Measurements from ENCODE around the gene FAM13A. TPM values are rescaled to one million over a fixed set of nuclear protein-coding genes. Genes with fewer than 3 reads are reported as not detected.

FAM13A gene
- total RNA-seq, 2 experiments from 2014 or later: 1.4 to 1.6 TPM

DNA sequence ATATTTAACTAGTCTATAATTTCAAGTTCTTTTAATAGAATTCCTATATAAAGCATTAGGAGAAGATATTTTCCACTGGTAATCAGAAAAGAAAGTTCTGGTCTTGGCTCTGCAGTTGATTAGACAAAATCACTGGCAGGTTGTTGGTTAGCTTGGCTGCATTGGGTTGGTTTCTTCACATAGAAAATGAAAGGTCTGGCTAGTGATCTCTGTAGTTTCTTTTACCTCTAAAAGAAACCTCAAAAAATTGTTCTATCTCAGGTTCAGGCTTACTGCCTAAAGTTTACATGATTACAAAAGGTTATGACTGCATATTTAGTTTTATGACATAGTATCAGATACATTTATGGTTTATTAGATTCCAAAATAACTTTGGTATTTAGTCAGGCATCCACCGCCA is 263.5 kb downstream of the FAM13A start:
- no peak overlapping the region for H3K4me3 Mint-ChIP-seq
- CTCF ChIA-PET: interaction anchor here (0.6 to 1.7 kb wide), 2 partner anchors 104 to 254 kb away, joined by 3 to 4 read pairs; no protein-coding TSS in a partner anchor
- H3K27ac Mint-ChIP-seq: no peak overlapping the region
- H3K36me3 Mint-ChIP-seq (ENCODE audit: low read depth): peaks cover 8% of the 10 kb centered on the region
- no peaks in the 10 kb centered on the region for H3K27me3 Mint-ChIP-seq (ENCODE audit: low read depth)
- intact Hi-C loops (cut with micrococcal nuclease): loop anchor here (1.0 to 2.0 kb wide), 5 partner anchors 10 to 267 kb away; no protein-coding TSS in a partner anchor
- no peaks in the 10 kb centered on the region for H3K9me3 Mint-ChIP-seq
- peak; percentile 15 for DNase-seq
- H3K4me1 Mint-ChIP-seq (ENCODE audit: low read depth): peaks cover 22% of the 10 kb centered on the region

DNA sequence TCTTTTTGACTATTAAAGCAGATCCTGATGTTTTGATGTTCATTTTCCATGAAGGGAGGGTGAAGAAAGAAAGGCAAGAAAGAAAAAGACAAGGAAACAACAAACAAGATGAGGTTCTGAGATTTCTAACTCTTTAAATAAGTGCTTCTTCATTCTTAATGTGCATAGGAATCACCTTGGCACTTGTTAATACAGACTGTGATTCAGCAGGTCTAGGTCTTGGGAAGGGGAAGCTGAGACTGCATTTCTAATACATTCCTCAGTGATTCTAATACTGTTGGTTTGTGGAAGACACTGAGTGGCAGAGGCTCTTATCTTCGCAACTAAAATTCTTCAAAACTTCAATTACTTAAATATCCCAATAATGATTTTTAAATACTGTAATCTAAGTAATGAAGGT is 264.2 kb downstream of the FAM13A start:
- intact Hi-C loops (cut with micrococcal nuclease): loop anchor here (1.0 to 2.0 kb wide), 6 partner anchors 10 to 266 kb away; no protein-coding TSS in a partner anchor
- Mint-ChIP-seq H3K27me3 (ENCODE audit: low read depth) (no peaks in the 10 kb centered on the region), H3K27ac (no peak overlapping the region), H3K4me1 (ENCODE audit: low read depth) (peaks cover 20% of the 10 kb centered on the region), H3K4me3 (no peak overlapping the region), H3K9me3 (no peaks in the 10 kb centered on the region), H3K36me3 (ENCODE audit: low read depth) (peaks cover 10% of the 10 kb centered on the region)
- no peak for DNase-seq
- CTCF ChIA-PET: interaction anchor here (0.6 kb wide), 1 partner anchor 103 kb away, joined by 3 read pairs; no protein-coding TSS in a partner anchor

DNA sequence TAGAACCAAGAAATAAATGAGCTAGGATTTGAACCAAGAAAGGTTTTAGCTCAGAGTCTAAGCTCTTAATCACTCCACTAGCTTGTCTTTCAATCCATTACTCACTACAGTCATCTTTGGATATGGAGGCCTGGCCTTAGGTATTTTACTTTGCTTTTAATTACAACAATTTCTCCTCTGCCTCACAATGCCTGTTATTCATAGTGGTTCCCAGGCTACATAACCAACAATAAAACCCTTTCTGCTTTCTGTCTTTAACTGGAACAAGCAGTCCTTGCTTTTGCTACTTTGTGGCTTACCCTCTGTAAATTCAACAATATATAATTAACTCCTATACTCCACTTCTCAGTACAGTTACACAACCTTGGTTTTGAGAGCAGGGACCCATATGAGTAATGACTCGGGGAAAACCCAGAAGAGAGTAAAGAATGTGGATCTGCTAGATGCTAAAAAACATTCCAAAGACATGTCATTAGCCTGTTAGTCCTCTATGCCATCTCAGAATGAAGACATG is 264.7 kb downstream of the FAM13A start:
- H3K27me3 Mint-ChIP-seq (ENCODE audit: low read depth): no peaks in the 10 kb centered on the region
- no peaks in the 10 kb centered on the region for H3K9me3 Mint-ChIP-seq
- no peak overlapping the region for H3K4me3 Mint-ChIP-seq
- peak; percentile 23 for DNase-seq
- CTCF ChIA-PET: interaction anchor here (0.8 to 1.5 kb wide), 7 partner anchors 9 to 253 kb away, joined by 3 to 13 read pairs (median 3); no protein-coding TSS in a partner anchor
- peaks cover 9% of the 10 kb centered on the region for H3K36me3 Mint-ChIP-seq (ENCODE audit: low read depth)
- H3K27ac Mint-ChIP-seq: peak overlapping the region; percentile 25
- intact Hi-C loops (cut with micrococcal nuclease): loop anchor here (1.0 to 2.0 kb wide), 5 partner anchors 56 to 266 kb away; no protein-coding TSS in a partner anchor
- H3K4me1 Mint-ChIP-seq (ENCODE audit: low read depth): peaks cover 19% of the 10 kb centered on the region

DNA sequence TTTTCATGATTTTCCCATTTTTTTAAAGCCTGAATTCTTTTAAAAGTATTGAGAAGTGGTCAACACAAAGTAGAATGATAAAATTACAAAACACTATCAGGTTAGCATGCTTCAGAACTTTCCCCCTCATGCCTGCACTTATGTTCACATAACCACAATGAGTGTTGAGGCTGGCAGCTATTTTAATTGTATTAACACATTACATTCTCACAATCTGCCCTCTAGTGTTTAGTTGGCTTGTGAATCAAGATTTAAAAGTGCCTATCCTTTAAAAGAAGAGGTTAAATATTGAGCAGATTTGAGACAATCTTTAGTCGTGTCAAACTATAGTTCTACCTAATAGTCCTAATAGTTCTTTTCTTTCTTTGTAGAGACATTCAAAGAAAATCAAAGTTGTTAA is 265.7 kb downstream of the FAM13A start:
- H3K9me3 Mint-ChIP-seq: no peaks in the 10 kb centered on the region
- H3K36me3 Mint-ChIP-seq (ENCODE audit: low read depth): peaks cover 9% of the 10 kb centered on the region
- H3K4me1 Mint-ChIP-seq (ENCODE audit: low read depth): peaks cover 19% of the 10 kb centered on the region
- intact Hi-C loops (cut with micrococcal nuclease): loop anchor here (1.0 kb wide), 2 partner anchors 118 to 252 kb away; no protein-coding TSS in a partner anchor
- H3K27ac Mint-ChIP-seq: no peak overlapping the region
- no peaks in the 10 kb centered on the region for H3K27me3 Mint-ChIP-seq (ENCODE audit: low read depth)
- no peak for DNase-seq
- no peak overlapping the region for H3K4me3 Mint-ChIP-seq
- CTCF ChIA-PET: interaction anchor here (0.7 to 1.5 kb wide), 6 partner anchors 21 to 252 kb away, joined by 3 to 6 read pairs (median 3); no protein-coding TSS in a partner anchor

DNA sequence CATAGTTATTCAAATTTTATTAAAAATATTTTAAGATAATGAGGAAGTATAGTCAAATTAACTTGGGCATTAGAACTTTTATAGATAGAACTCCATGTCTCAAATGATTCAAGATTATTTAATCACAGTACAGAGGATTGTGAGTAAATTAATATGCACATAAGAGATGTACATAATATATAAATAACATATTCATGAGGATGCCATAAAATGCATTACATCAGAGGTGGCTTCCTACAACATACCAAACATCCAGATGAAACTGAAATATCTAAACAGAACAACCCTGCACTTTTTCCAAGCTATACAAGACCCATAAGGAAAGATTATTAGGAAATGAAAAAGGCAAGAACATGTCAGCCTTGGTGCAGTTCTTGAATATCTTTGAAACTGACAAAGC is 268.1 kb downstream of the FAM13A start:
- no peak overlapping the region for H3K27ac Mint-ChIP-seq
- intact Hi-C loops (cut with micrococcal nuclease): no loop called here
- CTCF ChIA-PET: interaction anchor here (0.6 to 1.2 kb wide), 3 partner anchors 13 to 203 kb away, joined by 3 to 4 read pairs (median 3); no protein-coding TSS in a partner anchor
- no peak overlapping the region for H3K4me3 Mint-ChIP-seq
- no peaks in the 10 kb centered on the region for H3K27me3 Mint-ChIP-seq (ENCODE audit: low read depth)
- H3K4me1 Mint-ChIP-seq (ENCODE audit: low read depth): peaks cover 19% of the 10 kb centered on the region
- no peaks in the 10 kb centered on the region for H3K9me3 Mint-ChIP-seq
- no peak for DNase-seq
- H3K36me3 Mint-ChIP-seq (ENCODE audit: low read depth): peaks cover 12% of the 10 kb centered on the region

DNA sequence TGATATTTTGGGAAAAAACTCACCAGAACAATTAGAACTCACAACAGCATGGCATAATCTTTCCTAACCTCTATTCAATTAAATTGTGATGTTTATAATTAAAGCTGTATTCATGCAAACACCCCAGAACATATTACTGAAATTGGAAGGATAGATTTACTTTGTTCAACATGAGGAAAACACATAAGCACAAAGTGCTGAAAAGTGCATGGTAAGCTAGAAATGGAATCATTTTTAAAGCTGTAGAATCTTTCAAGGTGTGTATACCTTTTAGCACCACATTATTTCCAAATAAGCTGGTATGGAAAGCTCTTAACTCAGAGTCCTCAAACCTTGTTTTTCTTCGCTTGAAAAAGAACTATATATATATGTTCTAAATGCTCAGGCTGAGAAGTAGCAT is 268.6 kb downstream of the FAM13A start:
- no peak overlapping the region for H3K4me3 Mint-ChIP-seq
- H3K4me1 Mint-ChIP-seq (ENCODE audit: low read depth): peaks cover 15% of the 10 kb centered on the region
- no peak overlapping the region for H3K27ac Mint-ChIP-seq
- DNase-seq: no peak
- H3K27me3 Mint-ChIP-seq (ENCODE audit: low read depth): no peaks in the 10 kb centered on the region
- H3K9me3 Mint-ChIP-seq: no peaks in the 10 kb centered on the region
- H3K36me3 Mint-ChIP-seq (ENCODE audit: low read depth): peaks cover 12% of the 10 kb centered on the region
- CTCF ChIA-PET: interaction anchor here (0.6 to 1.2 kb wide), 2 partner anchors 14 to 115 kb away, joined by 3 read pairs; no protein-coding TSS in a partner anchor
- intact Hi-C loops (cut with micrococcal nuclease): no loop called here

DNA sequence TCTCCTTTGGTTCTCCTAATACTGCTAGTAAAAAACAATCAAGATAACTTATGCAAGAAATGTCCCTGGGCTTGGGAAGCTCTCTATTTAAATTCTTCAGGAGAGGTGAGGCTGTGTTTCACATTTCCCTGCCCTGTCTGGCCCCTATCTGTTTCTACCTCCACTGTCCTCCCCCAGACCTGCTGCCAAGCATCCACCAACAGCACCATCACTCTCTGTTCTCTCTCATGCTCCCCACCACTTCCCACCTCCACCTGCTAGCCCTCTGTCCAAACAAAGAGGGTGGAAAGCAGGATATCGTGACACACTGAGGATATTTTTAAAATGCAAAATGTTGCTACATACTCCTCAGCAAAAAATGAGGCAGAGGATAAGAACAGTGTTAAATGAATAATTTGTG is 271.0 kb downstream of the FAM13A start:
- no peaks in the 10 kb centered on the region for H3K9me3 Mint-ChIP-seq
- no peaks in the 10 kb centered on the region for H3K4me1 Mint-ChIP-seq (ENCODE audit: low read depth)
- CTCF ChIA-PET: no interaction called here
- peaks cover 12% of the 10 kb centered on the region for H3K36me3 Mint-ChIP-seq (ENCODE audit: low read depth)
- H3K27ac Mint-ChIP-seq: no peak overlapping the region
- no peaks in the 10 kb centered on the region for H3K27me3 Mint-ChIP-seq (ENCODE audit: low read depth)
- intact Hi-C loops (cut with micrococcal nuclease): no loop called here
- H3K4me3 Mint-ChIP-seq: no peak overlapping the region
- no peak for DNase-seq

DNA sequence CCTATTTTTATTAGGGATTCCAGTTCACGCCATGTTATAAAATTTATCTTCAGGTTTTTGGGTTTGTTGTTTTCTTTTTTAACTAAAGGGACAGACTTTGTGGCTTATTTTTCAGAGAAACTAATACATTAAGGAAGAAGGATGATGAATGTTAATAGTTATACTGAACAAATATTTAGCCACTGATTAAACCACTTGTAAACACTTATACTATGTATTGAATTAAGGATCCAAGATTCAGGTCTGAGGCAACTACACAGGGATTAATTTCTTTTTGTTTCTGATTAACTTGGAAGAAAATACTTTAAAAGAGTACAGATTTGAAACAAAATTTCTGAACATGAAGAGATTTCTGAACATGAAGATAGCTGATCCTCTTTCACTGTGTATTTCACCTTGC is 276.6 kb downstream of the FAM13A start:
- CTCF ChIA-PET: interaction anchor here (0.6 kb wide), 1 partner anchor 17 kb away, joined by 4 read pairs; no protein-coding TSS in a partner anchor
- Mint-ChIP-seq H3K9me3 (no peaks in the 10 kb centered on the region), H3K4me3 (no peak overlapping the region), H3K4me1 (ENCODE audit: low read depth) (no peaks in the 10 kb centered on the region), H3K27me3 (ENCODE audit: low read depth) (no peaks in the 10 kb centered on the region), H3K36me3 (ENCODE audit: low read depth) (peaks cover 5% of the 10 kb centered on the region), H3K27ac (no peak overlapping the region)
- intact Hi-C loops (cut with micrococcal nuclease): no loop called here
- no peak for DNase-seq

DNA sequence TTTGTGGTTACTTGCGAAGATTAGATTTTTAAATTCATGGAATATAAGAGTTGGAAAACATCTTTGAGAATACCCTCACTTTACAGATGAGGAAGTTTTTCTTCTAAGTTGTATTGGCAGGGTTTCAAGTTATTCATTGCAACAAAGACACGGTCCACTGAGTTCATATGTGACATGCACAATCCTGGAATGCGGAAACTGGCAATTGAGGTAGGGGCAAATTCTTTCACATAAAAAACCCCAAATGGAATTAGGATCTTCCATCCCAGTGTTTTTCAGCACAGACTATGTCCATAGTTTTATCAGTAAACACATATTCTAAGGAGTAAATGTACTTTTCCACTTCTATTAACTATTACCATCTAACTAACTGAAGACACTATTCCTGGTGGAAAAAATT is 277.6 kb downstream of the FAM13A start:
- intact Hi-C loops (cut with micrococcal nuclease): no loop called here
- no peak overlapping the region for H3K4me3 Mint-ChIP-seq
- CTCF ChIA-PET: interaction anchor here (1.3 kb wide), 1 partner anchor 244 kb away, joined by 4 read pairs; no protein-coding TSS in a partner anchor
- H3K4me1 Mint-ChIP-seq (ENCODE audit: low read depth): no peaks in the 10 kb centered on the region
- no peak overlapping the region for H3K27ac Mint-ChIP-seq
- H3K36me3 Mint-ChIP-seq (ENCODE audit: low read depth): peaks cover 9% of the 10 kb centered on the region
- H3K27me3 Mint-ChIP-seq (ENCODE audit: low read depth): no peaks in the 10 kb centered on the region
- DNase-seq: no peak
- no peaks in the 10 kb centered on the region for H3K9me3 Mint-ChIP-seq

DNA sequence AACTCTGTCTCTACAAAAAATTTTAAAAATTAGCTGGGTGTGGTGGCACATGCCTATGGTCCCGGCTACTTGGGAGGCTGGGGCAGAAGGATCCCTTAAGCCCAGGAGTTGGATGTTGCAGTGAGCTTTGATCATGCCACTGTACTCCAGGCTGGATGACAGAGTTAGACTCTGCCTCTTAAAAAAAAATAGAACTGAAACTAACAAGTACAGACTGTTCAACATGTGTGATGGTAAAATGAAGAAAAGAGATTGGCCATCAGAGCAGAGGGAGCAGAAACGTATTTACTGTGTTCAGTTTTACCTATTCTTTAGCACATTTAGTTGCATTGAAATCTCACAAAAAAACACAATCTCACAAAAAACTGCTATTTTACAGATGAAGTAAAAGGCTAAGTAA is 281.5 kb downstream of the FAM13A start:
- intact Hi-C loops (cut with micrococcal nuclease): no loop called here
- Mint-ChIP-seq H3K4me3 (no peak overlapping the region), H3K27me3 (ENCODE audit: low read depth) (no peaks in the 10 kb centered on the region), H3K4me1 (ENCODE audit: low read depth) (no peaks in the 10 kb centered on the region), H3K9me3 (no peaks in the 10 kb centered on the region), H3K27ac (no peak overlapping the region), H3K36me3 (ENCODE audit: low read depth) (peaks cover 9% of the 10 kb centered on the region)
- DNase-seq: no peak
- CTCF ChIA-PET: no interaction called here

DNA sequence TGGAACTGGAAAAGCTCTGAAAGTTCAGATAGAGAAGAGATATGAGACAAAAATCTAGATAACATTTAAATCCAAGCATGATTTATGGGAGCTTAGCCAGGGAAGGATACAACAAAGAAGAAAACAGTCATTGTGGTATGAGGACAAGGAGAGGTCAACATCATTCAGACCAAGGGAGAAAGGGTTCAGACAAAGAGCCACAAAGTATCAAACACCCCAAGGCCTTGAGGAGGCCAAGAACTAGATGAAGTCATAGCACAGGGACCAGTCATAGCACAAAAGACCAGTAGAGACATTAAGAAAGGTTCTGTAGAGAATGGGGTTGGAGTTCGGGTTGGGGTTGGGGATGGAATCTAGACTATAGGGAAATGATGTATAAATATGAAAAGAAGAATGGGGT is 282.0 kb downstream of the FAM13A start:
- H3K27ac Mint-ChIP-seq: no peak overlapping the region
- no peaks in the 10 kb centered on the region for H3K27me3 Mint-ChIP-seq (ENCODE audit: low read depth)
- intact Hi-C loops (cut with micrococcal nuclease): no loop called here
- H3K36me3 Mint-ChIP-seq (ENCODE audit: low read depth): peaks cover 7% of the 10 kb centered on the region
- H3K4me3 Mint-ChIP-seq: no peak overlapping the region
- H3K4me1 Mint-ChIP-seq (ENCODE audit: low read depth): no peaks in the 10 kb centered on the region
- H3K9me3 Mint-ChIP-seq: no peaks in the 10 kb centered on the region
- no peak for DNase-seq
- CTCF ChIA-PET: no interaction called here

DNA sequence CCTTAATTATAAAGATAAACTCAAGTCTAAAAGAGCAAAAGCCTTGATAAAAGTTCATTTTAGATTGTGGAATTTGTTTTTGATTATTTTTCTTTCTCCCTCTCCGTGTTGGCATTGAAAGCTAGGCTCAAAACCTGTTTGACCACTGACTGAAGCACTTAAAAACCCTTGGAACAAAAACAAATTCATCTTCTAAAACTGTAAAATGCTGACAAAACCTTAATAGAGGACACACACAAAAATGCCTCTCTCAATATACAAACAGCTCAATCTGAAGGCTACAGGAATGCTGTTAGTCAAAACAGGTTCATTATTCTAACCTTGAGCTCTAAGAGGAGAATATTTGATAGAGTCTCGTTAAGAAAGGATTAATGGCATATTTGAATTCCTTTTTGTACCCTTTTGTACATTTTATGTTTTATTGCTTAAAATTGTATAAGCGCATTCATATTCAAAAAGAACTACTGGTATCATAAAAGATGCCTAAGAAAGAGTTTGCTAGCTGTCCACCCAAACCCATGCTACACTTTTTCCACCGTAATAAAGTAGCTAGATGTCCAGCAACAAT is 285.0 kb downstream of the FAM13A start:
- intact Hi-C loops (cut with micrococcal nuclease): no loop called here
- no peak for DNase-seq
- Mint-ChIP-seq H3K9me3 (no peaks in the 10 kb centered on the region), H3K4me1 (ENCODE audit: low read depth) (no peaks in the 10 kb centered on the region), H3K4me3 (no peak overlapping the region), H3K27ac (no peak overlapping the region), H3K27me3 (ENCODE audit: low read depth) (no peaks in the 10 kb centered on the region), H3K36me3 (ENCODE audit: low read depth) (peaks cover 7% of the 10 kb centered on the region)
- CTCF ChIA-PET: no interaction called here

DNA sequence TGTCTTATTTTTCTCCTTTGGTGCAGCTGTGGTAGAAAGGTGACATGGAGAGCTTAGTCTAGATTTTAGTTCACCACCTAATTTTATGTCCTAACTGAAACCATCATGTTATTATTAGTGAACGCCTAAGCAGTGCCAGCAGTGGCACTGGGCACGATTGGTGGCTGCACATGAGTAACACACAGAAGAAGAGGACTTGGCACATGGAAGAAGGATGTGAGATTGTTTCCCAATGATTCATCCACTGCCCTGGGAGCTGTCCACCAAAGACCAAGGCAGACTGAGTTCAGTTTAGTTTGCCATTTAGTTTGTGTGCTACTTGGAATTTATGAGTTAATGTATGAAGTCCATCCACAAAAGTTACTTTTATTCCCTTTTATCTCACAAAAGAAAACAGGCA is 291.3 kb downstream of the FAM13A start:
- intact Hi-C loops (cut with micrococcal nuclease): no loop called here
- Mint-ChIP-seq H3K4me3 (no peak overlapping the region), H3K9me3 (no peaks in the 10 kb centered on the region), H3K27me3 (ENCODE audit: low read depth) (no peaks in the 10 kb centered on the region), H3K27ac (no peak overlapping the region), H3K36me3 (ENCODE audit: low read depth) (no peaks in the 10 kb centered on the region), H3K4me1 (ENCODE audit: low read depth) (no peaks in the 10 kb centered on the region)
- no peak for DNase-seq
- CTCF ChIA-PET: no interaction called here
